Measurements from ENCODE around the gene PPP1R3A.
"Not testable (repeated sequence)": the region's sequence is repeated elsewhere in the genome, so short reads cannot be mapped to it uniquely, and the experiment has no call there.

The PPP1R3A gene

GRCh38 chr7:113918946-113919345, at the start of gene PPP1R3A:
PPP1R3A (minus strand) TSS chr7:113919009; CDS start chr7:113918996, 13 bp downstream.
- DNase-seq, result no peak

- DNase-seq, result no peak
These were observed 44.5 kb upstream of the PPP1R3A start for GRCh38 chr7:113963356-113963755.

- DNase-seq, result no peak
These were observed 41.1 kb upstream of the PPP1R3A start for GRCh38 chr7:113959910-113960309.

GRCh38 chr7:113955157-113955556, 36.3 kb upstream of the PPP1R3A start:
- no peak for DNase-seq

GRCh38 chr7:113953553-113953952, 34.7 kb upstream of the PPP1R3A start:
- no peak for DNase-seq

- DNase-seq, result no peak
These were observed 26.5 kb upstream of the PPP1R3A start for GRCh38 chr7:113945018-113945938.

GRCh38 chr7:113936982-113937381, 18.2 kb upstream of the PPP1R3A start:
- no peak for DNase-seq

- no peak for DNase-seq
These were observed 17.7 kb upstream of the PPP1R3A start for GRCh38 chr7:113936535-113936934.

GRCh38 chr7:113929389-113929788, 10.6 kb upstream of the PPP1R3A start:
- DNase-seq, result not testable (repeated sequence)

- DNase-seq, result no peak
These were observed 9.3 kb upstream of the PPP1R3A start for GRCh38 chr7:113928112-113928511.

- no peak for DNase-seq
These were observed 3.2 kb upstream of the PPP1R3A start for GRCh38 chr7:113922049-113922448.

GRCh38 chr7:113921363-113921762, 2.6 kb upstream of the PPP1R3A start:
- no peak for DNase-seq

- no peak for DNase-seq
These were observed 969 bp downstream of the PPP1R3A start for GRCh38 chr7:113917840-113918239.

GRCh38 chr7:113915956-113916355, 2.9 kb downstream of the PPP1R3A start:
- DNase-seq, result no peak

- DNase-seq, result no peak
These were observed 5.9 kb downstream of the PPP1R3A start for GRCh38 chr7:113912876-113913275.

GRCh38 chr7:113907617-113908016, 11.2 kb downstream of the PPP1R3A start:
- no peak for DNase-seq

GRCh38 chr7:113904521-113904920, 14.3 kb downstream of the PPP1R3A start:
- no peak for DNase-seq

GRCh38 chr7:113892818-113893217, 26.0 kb downstream of the PPP1R3A start:
- no peak for DNase-seq

GRCh38 chr7:113891828-113892227, 27.0 kb downstream of the PPP1R3A start:
- no peak for DNase-seq

- DNase-seq, result no peak
These were observed 27.8 kb downstream of the PPP1R3A start for GRCh38 chr7:113891031-113891350.

- no peak for DNase-seq
These were observed 28.3 kb downstream of the PPP1R3A start for GRCh38 chr7:113890331-113891030.

GRCh38 chr7:113883096-113883495, 35.7 kb downstream of the PPP1R3A start:
- DNase-seq, result no peak

- DNase-seq, result no peak
These were observed 38.2 kb downstream of the PPP1R3A start for GRCh38 chr7:113880559-113880958.

GRCh38 chr7:113878394-113878992, 40.3 kb downstream of the PPP1R3A start:
- DNase-seq, result no peak

Data from NK-92 treated with Interleukin-12 subunit alpha and Interleukin-12 subunit beta, amount 100 ng/mL, for 24 hours (cell line).